ENCODE results near the gene MEX3D.

DNA sequence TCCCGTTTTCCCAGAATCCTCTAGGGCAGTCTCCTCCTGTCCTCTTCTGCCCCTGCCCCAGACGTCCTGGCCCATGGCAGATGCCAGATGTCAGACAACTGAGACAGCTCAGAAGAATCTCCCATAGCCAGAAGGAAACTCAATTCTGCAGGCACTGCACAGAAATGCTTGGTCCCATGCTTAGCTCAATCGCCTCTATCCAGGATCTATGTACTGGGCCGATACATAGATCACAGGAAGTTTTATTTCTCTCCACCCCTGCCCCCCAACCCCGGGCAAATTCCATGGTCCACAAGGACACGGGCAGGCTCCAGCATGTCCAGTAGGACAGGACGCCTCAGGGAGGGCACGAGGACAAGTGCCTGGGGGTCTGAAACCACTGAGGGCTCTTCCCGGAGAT, 19.7 kb upstream of the MEX3D start:
- TF ChIP-seq, protein P1, sequence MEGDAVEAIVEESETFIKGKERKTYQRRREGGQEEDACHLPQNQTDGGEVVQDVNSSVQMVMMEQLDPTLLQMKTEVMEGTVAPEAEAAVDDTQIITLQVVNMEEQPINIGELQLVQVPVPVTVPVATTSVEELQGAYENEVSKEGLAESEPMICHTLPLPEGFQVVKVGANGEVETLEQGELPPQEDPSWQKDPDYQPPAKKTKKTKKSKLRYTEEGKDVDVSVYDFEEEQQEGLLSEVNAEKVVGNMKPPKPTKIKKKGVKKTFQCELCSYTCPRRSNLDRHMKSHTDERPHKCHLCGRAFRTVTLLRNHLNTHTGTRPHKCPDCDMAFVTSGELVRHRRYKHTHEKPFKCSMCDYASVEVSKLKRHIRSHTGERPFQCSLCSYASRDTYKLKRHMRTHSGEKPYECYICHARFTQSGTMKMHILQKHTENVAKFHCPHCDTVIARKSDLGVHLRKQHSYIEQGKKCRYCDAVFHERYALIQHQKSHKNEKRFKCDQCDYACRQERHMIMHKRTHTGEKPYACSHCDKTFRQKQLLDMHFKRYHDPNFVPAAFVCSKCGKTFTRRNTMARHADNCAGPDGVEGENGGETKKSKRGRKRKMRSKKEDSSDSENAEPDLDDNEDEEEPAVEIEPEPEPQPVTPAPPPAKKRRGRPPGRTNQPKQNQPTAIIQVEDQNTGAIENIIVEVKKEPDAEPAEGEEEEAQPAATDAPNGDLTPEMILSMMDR (IDR thresholded peaks at IDR 0.05; ENCODE audit: insufficient read depth, low read depth, low read length) = no peak
- TF ChIP-seq EZH2 (IDR thresholded peaks at IDR 0.05; ENCODE audit: insufficient read depth, low read length) = no peak
